B cell (primary cell): ENCODE results near the gene TNN. TPM values are rescaled to one million over a fixed set of nuclear protein-coding genes. Genes with fewer than 3 reads are reported as not detected.
A peak's percentile ranks its signal among the peaks of the same experiment; 100 is the strongest.

Source experiments
- ATAC-seq: fragments of 200-7000 bp; cut with Tn5 transposase; one replicate; pipeline ENCODE4 v1.10.0; 2021; ENCODE audit warnings: low read depth, mild to moderate bottlenecking, moderate number of reproducible peaks, moderate library complexity
- CTCF ChIA-PET: fragments of 350-600 bp; sonication (Branson Sonifier 250); formaldehyde crosslinking; loops from one replicate; lab custom pipeline; 2021; ENCODE audit warnings: antibody characterized with exemption, inconsistent platforms; lab: Charles Lee
- POLR2A ChIA-PET: fragments of 350-600 bp; sonication (Branson Sonifier 250); formaldehyde crosslinking; loops from one replicate; lab custom pipeline; 2021; ENCODE audit warnings: antibody characterized with exemption; lab: Charles Lee
- DNase-seq: peaks from one replicate; pipeline ENCODE4 v3.0.0; 2013
- H2AFZ ChIP-seq: 2 replicates; pipeline ENCODE4 v1.6.1; 2012; ENCODE audit warnings: mild to moderate bottlenecking, low read depth, low read length; ENCODE audit not compliant: insufficient read depth, poor library complexity, severe bottlenecking
- H3K27ac ChIP-seq, 2 donors: 1 replicate in 1 of 2; 2 replicates in 1 of 2; pipeline ENCODE4 v1.5.1; 2012 to 2013; ENCODE audit warnings: low read length in 2 of 2, mild to moderate bottlenecking in 2 of 2, moderate library complexity in 1 of 2
- H3K27me3 ChIP-seq, 4 experiments: fragments of 200-600 bp in 1 of 4; sonication (generic) in 1 of 4; replicated peaks in 1 of 4; 1 replicate in 2 of 4; 2 replicates in 2 of 4; pipeline versions ENCODE4 v1.6.1 to v1.7.0; 2013 to 2016; ENCODE audit warnings: low read length in 3 of 4, mild to moderate bottlenecking in 2 of 4, mixed read lengths in 1 of 4, moderate library complexity in 1 of 4; ENCODE audit not compliant: insufficient read depth in 4 of 4, control insufficient read depth in 3 of 4; ENCODE audit errors: control extremely low read depth in 1 of 4
- H3K36me3 ChIP-seq, 2 experiments: replicated peaks in 1 of 2; 1 replicate in 1 of 2; 2 replicates in 1 of 2; pipeline versions ENCODE4 v1.6.1 to v1.7.1; 2013; ENCODE audit warnings: low read length in 1 of 2; ENCODE audit not compliant: insufficient read depth in 2 of 2, control insufficient read depth in 1 of 2; ENCODE audit errors: control extremely low read depth in 1 of 2, extremely low read depth in 1 of 2
- H3K4me1 ChIP-seq, 2 donors: fragments of 200-600 bp in 1 of 2; sonication (generic) in 1 of 2; 1 replicate in 1 of 2; 2 replicates in 1 of 2; pipeline versions ENCODE4 v1.5.1 to v1.6.1; 2013 to 2017; ENCODE audit warnings: low read length in 2 of 2; ENCODE audit not compliant: control insufficient read depth in 2 of 2, insufficient read depth in 2 of 2
- H3K4me2 ChIP-seq: replicated peaks from 2 replicates; pipeline ENCODE3; 2012; ENCODE audit warnings: mild to moderate bottlenecking, low read depth, low read length; ENCODE audit not compliant: poor library complexity, severe bottlenecking
- H3K4me3 ChIP-seq, 5 experiments: fragments of 200-600 bp in 1 of 5; sonication (generic) in 1 of 5; 1 replicate in 3 of 5; 2 replicates in 2 of 5; pipeline versions ENCODE4 v1.5.1 to v1.7.0; 2011 to 2016; ENCODE audit warnings: low read length in 4 of 5, mild to moderate bottlenecking in 4 of 5, low read depth in 2 of 5, control low read depth in 1 of 5, moderate library complexity in 1 of 5; ENCODE audit not compliant: insufficient read depth in 1 of 5; ENCODE audit errors: control extremely low read depth in 1 of 5, extremely low read depth in 1 of 5
- H3K79me2 ChIP-seq: fragments of 200-600 bp; sonication (generic); one replicate; pipeline ENCODE4 v1.6.0; 2016; ENCODE audit warnings: low read length; ENCODE audit not compliant: control insufficient read depth, insufficient read depth
- H3K9ac ChIP-seq: fragments of 200-600 bp; sonication (generic); 2 replicates; pipeline ENCODE4 v1.6.1; 2017; ENCODE audit warnings: mild to moderate bottlenecking, low read length, moderate library complexity
- H3K9me3 ChIP-seq, 3 donors: one replicate each; pipeline versions ENCODE4 v1.6.1 to v1.7.1; 2013; ENCODE audit warnings: low read length in 2 of 3; ENCODE audit not compliant: control insufficient read depth in 2 of 3, insufficient read depth in 1 of 3; ENCODE audit errors: control extremely low read depth in 1 of 3
- H4K20me1 ChIP-seq: 2 replicates; pipeline ENCODE4 v1.6.0; 2012; ENCODE audit warnings: mild to moderate bottlenecking, low read length; ENCODE audit not compliant: insufficient read depth, control insufficient read depth, poor library complexity, severe bottlenecking
- H3K27ac Mint-ChIP-seq: one replicate; pipeline ENCODE4 v1.8.0; 2021; ENCODE audit warnings: mixed read lengths
- H3K27me3 Mint-ChIP-seq: one replicate; pipeline ENCODE4 v1.8.0; 2021; ENCODE audit warnings: mixed read lengths
- H3K4me1 Mint-ChIP-seq: one replicate; pipeline ENCODE4 v1.8.0; 2021; ENCODE audit warnings: mixed read lengths
- H3K4me3 Mint-ChIP-seq: one replicate; pipeline ENCODE4 v1.8.0; 2021; ENCODE audit warnings: mixed read lengths
- H3K9me3 Mint-ChIP-seq: one replicate; pipeline ENCODE4 v1.8.0; 2022; ENCODE audit warnings: mixed read lengths; ENCODE audit not compliant: insufficient read depth
- EZH2 ChIP-seq: IDR thresholded peaks from 2 replicates; pipeline ENCODE4 v1.6.1; 2012; ENCODE audit warnings: borderline replicate concordance, low read depth, mild to moderate bottlenecking, moderate library complexity, low read length; ENCODE audit not compliant: insufficient read depth, poor library complexity, severe bottlenecking
- WGBS: methylation state at CpG from one replicate; pipeline ENCODE4 v1.1.5; 2013; ENCODE audit warnings: missing lambda C conversion rate; ENCODE audit not compliant: insufficient coverage; 5-methylcytosine and 5-hydroxymethylcytosine counted together
- intact Hi-C: fragments of 100-400 bp; cut with micrococcal nuclease; formaldehyde crosslinking; loops from one replicate; pipeline ENCODE4 v1.10.0; 2022
- polyA plus RNA-seq: library from polyadenylated mRNA; depleted of rRNA; stranded (reverse); fragments of >200 nt; gene quantifications from 2 replicates; pipeline ENCODE4 v1.2.3, GENCODE V29; 2012
- total RNA-seq, 2 donors: library from RNA; stranded (reverse); fragments of 120-200 nt in 1 of 2; gene quantifications; 1 replicate in 1 of 2; 2 replicates in 1 of 2; pipeline versions ENCODE4 v1.2.3 to v1.2.4, GENCODE V29; 2013 to 2022
- TF ChIP-seq, protein P1 (sequence below): fragments of 200-600 bp; IDR thresholded peaks from one replicate; pipeline ENCODE4 v1.8.0; 2022; ENCODE audit warnings: antibody characterized with exemption, mild to moderate bottlenecking

Gene TNN
- total and polyA plus RNA-seq, 2 donors (not counting 1 experiment from before 2014, with no cell fraction given), result not detected

DNA sequence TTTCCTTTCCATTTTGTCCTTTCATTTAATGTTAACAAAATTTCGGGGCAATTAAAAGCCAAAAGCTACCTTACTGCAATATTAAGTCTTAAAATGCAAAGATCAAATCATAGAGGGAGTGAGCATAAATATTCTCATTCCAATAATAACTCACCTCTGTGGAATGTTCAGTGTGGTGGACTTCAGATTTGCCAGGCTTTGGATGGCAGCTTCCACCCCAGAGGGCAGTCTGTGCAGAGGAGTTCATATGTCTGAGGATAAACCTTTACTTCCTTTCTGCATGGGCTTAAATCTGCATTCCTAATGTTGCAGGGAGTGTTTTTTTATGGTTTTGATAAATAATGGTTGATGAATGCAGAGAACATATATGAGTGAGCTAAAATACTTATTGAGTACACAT, 108.6 kb downstream of the TNN start:
- Mint-ChIP-seq H3K9me3 (no peaks in the 10 kb centered on the region), H3K4me3 (no peak overlapping the region), H3K4me1 (peaks cover 85% of the 10 kb centered on the region), H3K27ac (no peak overlapping the region), H3K27me3 (no peaks in the 10 kb centered on the region)
- WGBS, result no CpG with 5 or more reads among the region's 1 CpG
- DNase-seq (no peak), ATAC-seq (no peak)
- CTCF ChIA-PET, result interaction anchor here (0.6 to 3.6 kb wide), 4 partner anchors 19 to 143 kb away, joined by 3 to 12 read pairs (median 4); no protein-coding TSS in a partner anchor
- Histone ChIP-seq H3K27me3 (no peaks in the 10 kb centered on the region), H3K9ac (no peak overlapping the region), H3K4me2 (no peak overlapping the region), H2AFZ (no peak overlapping the region), H3K79me2 (peaks cover 90% of the 10 kb centered on the region), H3K9me3 (no peaks in the 10 kb centered on the region), H3K36me3 (peaks cover 12 to 89% of the 10 kb centered on the region in 2 experiments), H4K20me1 (peaks cover 91% of the 10 kb centered on the region), H3K4me3 (no peak overlapping the region), H3K27ac (no peak overlapping the region), H3K4me1 (peaks cover 56 to 58% of the 10 kb centered on the region in 2 donors)
- TF ChIP-seq, protein P1, sequence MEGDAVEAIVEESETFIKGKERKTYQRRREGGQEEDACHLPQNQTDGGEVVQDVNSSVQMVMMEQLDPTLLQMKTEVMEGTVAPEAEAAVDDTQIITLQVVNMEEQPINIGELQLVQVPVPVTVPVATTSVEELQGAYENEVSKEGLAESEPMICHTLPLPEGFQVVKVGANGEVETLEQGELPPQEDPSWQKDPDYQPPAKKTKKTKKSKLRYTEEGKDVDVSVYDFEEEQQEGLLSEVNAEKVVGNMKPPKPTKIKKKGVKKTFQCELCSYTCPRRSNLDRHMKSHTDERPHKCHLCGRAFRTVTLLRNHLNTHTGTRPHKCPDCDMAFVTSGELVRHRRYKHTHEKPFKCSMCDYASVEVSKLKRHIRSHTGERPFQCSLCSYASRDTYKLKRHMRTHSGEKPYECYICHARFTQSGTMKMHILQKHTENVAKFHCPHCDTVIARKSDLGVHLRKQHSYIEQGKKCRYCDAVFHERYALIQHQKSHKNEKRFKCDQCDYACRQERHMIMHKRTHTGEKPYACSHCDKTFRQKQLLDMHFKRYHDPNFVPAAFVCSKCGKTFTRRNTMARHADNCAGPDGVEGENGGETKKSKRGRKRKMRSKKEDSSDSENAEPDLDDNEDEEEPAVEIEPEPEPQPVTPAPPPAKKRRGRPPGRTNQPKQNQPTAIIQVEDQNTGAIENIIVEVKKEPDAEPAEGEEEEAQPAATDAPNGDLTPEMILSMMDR, result no peak
- TF ChIP-seq EZH2, result no peak
- intact Hi-C loops, result no loop called here
- POLR2A ChIA-PET, result no interaction called here

DNA sequence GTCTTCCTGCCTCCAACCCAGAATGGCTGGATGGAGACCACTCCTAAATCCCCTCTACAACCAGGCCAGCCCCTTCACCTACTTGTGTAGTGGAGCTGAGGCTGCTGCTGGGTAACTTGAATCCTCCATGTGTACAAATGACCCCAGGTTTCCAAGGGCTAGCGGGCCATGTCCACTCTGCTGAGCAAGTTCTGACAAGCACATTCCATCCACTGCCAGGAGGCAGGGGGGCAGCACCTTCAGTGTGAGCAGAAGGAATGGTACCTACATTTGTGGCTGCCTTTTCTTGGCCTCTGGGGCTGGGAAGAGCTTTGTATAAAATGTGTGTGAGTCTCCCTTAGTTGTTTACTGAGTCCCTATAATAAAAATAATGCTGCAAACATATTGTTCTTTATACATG, 110.4 kb downstream of the TNN start:
- DNase-seq (no peak), ATAC-seq (no peak)
- Histone ChIP-seq H3K9me3 (no peaks in the 10 kb centered on the region), H3K4me1 (peaks cover 71 to 72% of the 10 kb centered on the region in 2 donors), H3K27ac (peak overlapping the region in 1 of 2 donors; percentile 71), H3K9ac (no peak overlapping the region), H3K36me3 (peaks cover 4 to 89% of the 10 kb centered on the region in 2 experiments), H4K20me1 (peaks cover 91% of the 10 kb centered on the region), H3K79me2 (peaks cover 91% of the 10 kb centered on the region), H2AFZ (no peak overlapping the region), H3K27me3 (no peaks in the 10 kb centered on the region), H3K4me2 (no peak overlapping the region), H3K4me3 (no peak overlapping the region)
- H3K4me3 Mint-ChIP-seq, result no peak overlapping the region
- intact Hi-C loops, result no loop called here
- POLR2A ChIA-PET, result no interaction called here
- CTCF ChIA-PET, result interaction anchor here (1.1 to 3.6 kb wide), 3 partner anchors 9 to 27 kb away, joined by 6 to 12 read pairs (median 6); no protein-coding TSS in a partner anchor
- peak overlapping the region; percentile 65 for H3K27ac Mint-ChIP-seq
- no peaks in the 10 kb centered on the region for H3K9me3 Mint-ChIP-seq
- TF ChIP-seq EZH2, result no peak
- TF ChIP-seq, protein P1, result no peak
- 100% methylated on average over 1 of the region's 1 CpG for WGBS
- H3K27me3 Mint-ChIP-seq, result no peaks in the 10 kb centered on the region
- peaks cover 88% of the 10 kb centered on the region for H3K4me1 Mint-ChIP-seq
